ENCODE data around the gene PHF20.
"Not testable (repeated sequence)": the region's sequence is repeated elsewhere in the genome, so short reads cannot be mapped to it uniquely, and the experiment has no call there.

Gene PHF20

GRCh38 chr20:35774391-35774790 lies 2.6 kb downstream of the PHF20 start:
- DNase-seq, result no peak
- Histone ChIP-seq H3K27ac (no peak overlapping the region), H3K27me3 (replicated peaks) (no peaks in the 10 kb centered on the region), H3K36me3 (replicated peaks) (peaks cover 8% of the 10 kb centered on the region), H3K4me3 (ENCODE audit: low read depth, low read length) (no peak overlapping the region)
- in situ Hi-C loops (cut with HindIII; ENCODE audit: low pct_ligation_motif_present, low sequenced_read_pairs), result no loop called here
- TF ChIP-seq, protein P1, sequence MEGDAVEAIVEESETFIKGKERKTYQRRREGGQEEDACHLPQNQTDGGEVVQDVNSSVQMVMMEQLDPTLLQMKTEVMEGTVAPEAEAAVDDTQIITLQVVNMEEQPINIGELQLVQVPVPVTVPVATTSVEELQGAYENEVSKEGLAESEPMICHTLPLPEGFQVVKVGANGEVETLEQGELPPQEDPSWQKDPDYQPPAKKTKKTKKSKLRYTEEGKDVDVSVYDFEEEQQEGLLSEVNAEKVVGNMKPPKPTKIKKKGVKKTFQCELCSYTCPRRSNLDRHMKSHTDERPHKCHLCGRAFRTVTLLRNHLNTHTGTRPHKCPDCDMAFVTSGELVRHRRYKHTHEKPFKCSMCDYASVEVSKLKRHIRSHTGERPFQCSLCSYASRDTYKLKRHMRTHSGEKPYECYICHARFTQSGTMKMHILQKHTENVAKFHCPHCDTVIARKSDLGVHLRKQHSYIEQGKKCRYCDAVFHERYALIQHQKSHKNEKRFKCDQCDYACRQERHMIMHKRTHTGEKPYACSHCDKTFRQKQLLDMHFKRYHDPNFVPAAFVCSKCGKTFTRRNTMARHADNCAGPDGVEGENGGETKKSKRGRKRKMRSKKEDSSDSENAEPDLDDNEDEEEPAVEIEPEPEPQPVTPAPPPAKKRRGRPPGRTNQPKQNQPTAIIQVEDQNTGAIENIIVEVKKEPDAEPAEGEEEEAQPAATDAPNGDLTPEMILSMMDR (IDR thresholded peaks at IDR 0.05; ENCODE audit: low read depth, low read length, missing control alignments), result no peak

- in situ Hi-C loops (cut with HindIII; ENCODE audit: low pct_ligation_motif_present, low sequenced_read_pairs), result no loop called here
- TF ChIP-seq, protein P1 (IDR thresholded peaks at IDR 0.05; ENCODE audit: low read depth, low read length, missing control alignments), result no peak
- no peak overlapping the region for H3K27ac ChIP-seq
Observed at GRCh38 chr20:35776513-35777101, 4.8 kb downstream of the PHF20 start.

GRCh38 chr20:35783811-35784210 lies 12.0 kb downstream of the PHF20 start:
- in situ Hi-C loops (cut with HindIII; ENCODE audit: low pct_ligation_motif_present, low sequenced_read_pairs); H3K27ac ChIP-seq; H3K36me3 ChIP-seq (replicated peaks); H3K27me3 ChIP-seq (replicated peaks); DNase-seq; H3K4me3 ChIP-seq (ENCODE audit: low read depth, low read length): not testable (repeated sequence)

More at GRCh38 chr20:35776513-35777101, 4.8 kb downstream of the PHF20 start:
- H3K27me3 ChIP-seq (replicated peaks), result no peaks in the 10 kb centered on the region
- peaks cover 8% of the 10 kb centered on the region for H3K36me3 ChIP-seq (replicated peaks)
- no peak overlapping the region for H3K4me3 ChIP-seq (ENCODE audit: low read depth, low read length)
- DNase-seq, result peak; percentile 52

DNA sequence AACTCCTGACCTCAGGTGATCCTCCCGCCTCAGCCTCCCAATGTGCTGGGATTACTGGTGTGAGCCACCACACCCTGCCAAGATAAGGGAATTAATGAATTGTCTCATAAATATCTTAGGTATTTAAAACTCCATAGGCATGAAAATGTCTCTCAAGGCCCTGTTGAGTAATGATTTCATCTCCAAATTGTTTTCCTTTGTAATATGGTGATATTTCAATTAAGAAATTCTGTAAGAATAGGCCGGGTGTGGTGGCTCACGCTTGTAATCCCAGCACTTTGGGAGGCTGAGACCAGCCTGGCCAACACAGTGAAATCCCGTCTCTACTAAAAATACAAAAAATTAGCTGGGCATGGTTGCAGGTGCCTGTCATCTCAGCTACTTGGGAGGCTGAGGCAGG lies 13.7 kb downstream of the PHF20 start:
- in situ Hi-C loops (cut with HindIII; ENCODE audit: low pct_ligation_motif_present, low sequenced_read_pairs); H3K4me3 ChIP-seq (ENCODE audit: low read depth, low read length); H3K27me3 ChIP-seq (replicated peaks); H3K36me3 ChIP-seq (replicated peaks); DNase-seq; H3K27ac ChIP-seq: not testable (repeated sequence)

- no peaks in the 10 kb centered on the region for H3K27me3 ChIP-seq (replicated peaks)
- H3K36me3 ChIP-seq (replicated peaks), result no peaks in the 10 kb centered on the region
- DNase-seq, result no peak
- TF ChIP-seq, protein P1 (IDR thresholded peaks at IDR 0.05; ENCODE audit: low read depth, low read length, missing control alignments), result no peak
- no peak overlapping the region for H3K4me3 ChIP-seq (ENCODE audit: low read depth, low read length)
- H3K27ac ChIP-seq, result no peak overlapping the region
- in situ Hi-C loops (cut with HindIII; ENCODE audit: low pct_ligation_motif_present, low sequenced_read_pairs), result no loop called here
Observed at GRCh38 chr20:35788796-35789195, 17.0 kb downstream of the PHF20 start.

GRCh38 chr20:35791097-35791496 lies 19.3 kb downstream of the PHF20 start:
- in situ Hi-C loops (cut with HindIII; ENCODE audit: low pct_ligation_motif_present, low sequenced_read_pairs), result no loop called here
- no peak overlapping the region for H3K4me3 ChIP-seq (ENCODE audit: low read depth, low read length)
- no peaks in the 10 kb centered on the region for H3K27me3 ChIP-seq (replicated peaks)
- TF ChIP-seq, protein P1 (IDR thresholded peaks at IDR 0.05; ENCODE audit: low read depth, low read length, missing control alignments), result no peak
- no peak overlapping the region for H3K27ac ChIP-seq
- no peak for DNase-seq
- no peaks in the 10 kb centered on the region for H3K36me3 ChIP-seq (replicated peaks)

- H3K27ac ChIP-seq, result no peak overlapping the region
- H3K36me3 ChIP-seq (replicated peaks), result no peaks in the 10 kb centered on the region
- H3K4me3 ChIP-seq (ENCODE audit: low read depth, low read length), result no peak overlapping the region
- no peak for DNase-seq
- TF ChIP-seq, protein P1 (IDR thresholded peaks at IDR 0.05; ENCODE audit: low read depth, low read length, missing control alignments), result no peak
- in situ Hi-C loops (cut with HindIII; ENCODE audit: low pct_ligation_motif_present, low sequenced_read_pairs), result no loop called here
- no peaks in the 10 kb centered on the region for H3K27me3 ChIP-seq (replicated peaks)
Observed at GRCh38 chr20:35791821-35792220, 20.0 kb downstream of the PHF20 start.

Data from brain microvascular endothelial cell (primary cell).